OCI-LY1 (cell line): ENCODE results near the gene UBA52.

Experiments
- EZH2 ChIP-seq: fragments of 200-600 bp; sonication (generic), shearing (Covaris generic); IDR thresholded peaks from 2 replicates; pipeline ENCODE4 v1.8.0; 2017; ENCODE audit warnings: borderline replicate concordance, mixed run types, mild to moderate bottlenecking, antibody characterized with exemption, low read length, moderate library complexity, mixed read lengths
- TF ChIP-seq, protein P1 (sequence below): fragments of 200-600 bp; sonication (generic), shearing (Covaris generic); IDR thresholded peaks from 2 replicates; pipeline ENCODE4 v1.5.1; 2017; ENCODE audit warnings: mild to moderate bottlenecking, antibody characterized with exemption, low read length, moderate library complexity, mixed read lengths

DNA sequence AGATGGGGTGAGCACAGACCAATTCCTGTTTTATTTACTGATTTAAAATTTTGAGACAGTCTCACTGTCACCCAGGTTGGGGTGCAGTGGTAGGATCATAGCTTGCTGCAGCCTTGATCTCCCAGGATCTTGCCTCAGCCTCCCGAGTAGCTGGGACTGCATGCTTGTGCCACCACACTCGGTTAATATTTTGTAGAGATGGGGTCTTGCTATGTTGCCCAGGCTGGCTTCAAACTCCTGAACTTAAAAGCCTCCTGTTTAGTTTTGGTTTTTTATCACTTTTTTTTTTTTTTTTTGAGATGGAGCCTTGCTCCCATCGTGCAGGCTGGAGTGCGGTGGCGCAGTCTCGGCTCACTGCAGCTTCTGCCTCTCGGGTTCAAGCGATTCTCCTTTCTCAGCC lies 4.7 kb downstream of the UBA52 start:
- TF ChIP-seq, protein P1, sequence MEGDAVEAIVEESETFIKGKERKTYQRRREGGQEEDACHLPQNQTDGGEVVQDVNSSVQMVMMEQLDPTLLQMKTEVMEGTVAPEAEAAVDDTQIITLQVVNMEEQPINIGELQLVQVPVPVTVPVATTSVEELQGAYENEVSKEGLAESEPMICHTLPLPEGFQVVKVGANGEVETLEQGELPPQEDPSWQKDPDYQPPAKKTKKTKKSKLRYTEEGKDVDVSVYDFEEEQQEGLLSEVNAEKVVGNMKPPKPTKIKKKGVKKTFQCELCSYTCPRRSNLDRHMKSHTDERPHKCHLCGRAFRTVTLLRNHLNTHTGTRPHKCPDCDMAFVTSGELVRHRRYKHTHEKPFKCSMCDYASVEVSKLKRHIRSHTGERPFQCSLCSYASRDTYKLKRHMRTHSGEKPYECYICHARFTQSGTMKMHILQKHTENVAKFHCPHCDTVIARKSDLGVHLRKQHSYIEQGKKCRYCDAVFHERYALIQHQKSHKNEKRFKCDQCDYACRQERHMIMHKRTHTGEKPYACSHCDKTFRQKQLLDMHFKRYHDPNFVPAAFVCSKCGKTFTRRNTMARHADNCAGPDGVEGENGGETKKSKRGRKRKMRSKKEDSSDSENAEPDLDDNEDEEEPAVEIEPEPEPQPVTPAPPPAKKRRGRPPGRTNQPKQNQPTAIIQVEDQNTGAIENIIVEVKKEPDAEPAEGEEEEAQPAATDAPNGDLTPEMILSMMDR: no peak
- no peak for TF ChIP-seq EZH2
